Pulmonary artery endothelial cell (primary cell): Measurements from ENCODE around the gene PPP1CB. TPM values are rescaled to one million over a fixed set of nuclear protein-coding genes. Genes with fewer than 3 reads are reported as not detected.
"Not testable (repeated sequence)": the region's sequence is repeated elsewhere in the genome, so short reads cannot be mapped to it uniquely, and the experiment has no call there.

Experiments used
- DNase-seq: peaks from one replicate; pipeline ENCODE4 v3.0.0-alpha.2; 2011; ENCODE audit warnings: low read depth, low spot score
- total RNA-seq: library from RNA; depleted of rRNA; stranded (reverse); fragments of >200 nt; gene quantifications from 2 replicates; pipeline ENCODE4 v1.2.3, GENCODE V29; 2014

Gene PPP1CB
- total RNA-seq: 169 and 197 TPM in 2 replicates

- peak; percentile 86 for DNase-seq
Measured at GRCh38 chr2:28751252-28751955, at the start of gene PPP1CB. PPP1CB (plus strand) TSS chr2:28751830; CDS start chr2:28752125, 295 bp downstream.

GRCh38 chr2:28702415-28702861 lies 49.2 kb upstream of the PPP1CB start:
- DNase-seq: no peak

- DNase-seq: no peak
Measured at GRCh38 chr2:28702878-28703277, 48.8 kb upstream of the PPP1CB start.

- no peak for DNase-seq
Measured at GRCh38 chr2:28704621-28705020, 47.0 kb upstream of the PPP1CB start.

GRCh38 chr2:28705751-28706440 lies 45.7 kb upstream of the PPP1CB start:
- no peak for DNase-seq

GRCh38 chr2:28707592-28707991 lies 44.0 kb upstream of the PPP1CB start:
- no peak for DNase-seq

- no peak for DNase-seq
Measured at GRCh38 chr2:28709101-28709500, 42.5 kb upstream of the PPP1CB start.

- DNase-seq: no peak
Measured at GRCh38 chr2:28710545-28710944, 41.1 kb upstream of the PPP1CB start.

GRCh38 chr2:28713577-28714298 lies 37.9 kb upstream of the PPP1CB start:
- DNase-seq: no peak

GRCh38 chr2:28716265-28716865 lies 35.3 kb upstream of the PPP1CB start:
- peak; percentile 66 for DNase-seq

GRCh38 chr2:28717339-28717758 lies 34.3 kb upstream of the PPP1CB start:
- peak; percentile 29 for DNase-seq

GRCh38 chr2:28720345-28720744 lies 31.3 kb upstream of the PPP1CB start:
- DNase-seq: no peak

- DNase-seq: no peak
Measured at GRCh38 chr2:28721601-28722191, 29.9 kb upstream of the PPP1CB start.

GRCh38 chr2:28725021-28725711 lies 26.5 kb upstream of the PPP1CB start:
- DNase-seq: no peak

- DNase-seq: no peak
Measured at GRCh38 chr2:28726177-28726576, 25.5 kb upstream of the PPP1CB start.

- DNase-seq: no peak
Measured at GRCh38 chr2:28729698-28730097, 21.9 kb upstream of the PPP1CB start.

- DNase-seq: no peak
Measured at GRCh38 chr2:28730641-28731146, 20.9 kb upstream of the PPP1CB start.

GRCh38 chr2:28735511-28735910 lies 16.1 kb upstream of the PPP1CB start:
- DNase-seq: no peak

- DNase-seq: no peak
Measured at GRCh38 chr2:28736034-28736433, 15.6 kb upstream of the PPP1CB start.

GRCh38 chr2:28737655-28738054 lies 14.0 kb upstream of the PPP1CB start:
- no peak for DNase-seq

- not testable (repeated sequence) for DNase-seq
Measured at GRCh38 chr2:28742619-28743018, 9.0 kb upstream of the PPP1CB start.
